Natural killer cell (primary cell): Measurements from ENCODE around the gene LRRC74B. TPM values are rescaled to one million over a fixed set of nuclear protein-coding genes. Genes with fewer than 3 reads are reported as not detected.
"Not testable (repeated sequence)": the region's sequence is repeated elsewhere in the genome, so short reads cannot be mapped to it uniquely, and the experiment has no call there.

Source experiments
- ATAC-seq, 3 donors: fragments of 150-1000 bp in 2 of 3; fragments of 200-7000 bp in 1 of 3; cut with Tn5 transposase; 1 replicate in 1 of 3; 2 replicates in 2 of 3; pipeline ENCODE4 v1.10.0; 2021; ENCODE audit warnings: mild to moderate bottlenecking in 2 of 3, moderate library complexity in 2 of 3
- DNase-seq, 2 donors: peaks; one replicate each; pipeline versions ENCODE4 v3.0.0 to v3.0.0-alpha.2; 2013 to 2021; ENCODE audit warnings: mixed read lengths in 1 of 2
- H3K27ac ChIP-seq: one replicate; pipeline ENCODE4 v1.5.1; 2013; ENCODE audit warnings: mild to moderate bottlenecking, low read length
- H3K27me3 ChIP-seq: one replicate; pipeline ENCODE4 v1.6.1; 2013; ENCODE audit warnings: low read length; ENCODE audit not compliant: control insufficient read depth, insufficient read depth
- H3K36me3 ChIP-seq: one replicate; pipeline ENCODE4 v1.6.1; 2013; ENCODE audit warnings: low read length; ENCODE audit not compliant: control insufficient read depth, insufficient read depth
- H3K4me1 ChIP-seq: one replicate; pipeline ENCODE4 v1.6.1; 2013; ENCODE audit warnings: low read length; ENCODE audit not compliant: control insufficient read depth, insufficient read depth
- H3K4me3 ChIP-seq: one replicate; pipeline ENCODE4 v1.5.1; 2013; ENCODE audit warnings: low read length
- H3K9me3 ChIP-seq: one replicate; pipeline ENCODE4 v1.6.1; 2013; ENCODE audit warnings: low read length; ENCODE audit not compliant: control insufficient read depth, insufficient read depth
- H3K27ac Mint-ChIP-seq, 2 donors: one replicate each; pipeline ENCODE4 v1.8.0; 2022; ENCODE audit warnings: mild to moderate bottlenecking in 2 of 2, mixed read lengths in 2 of 2, moderate library complexity in 1 of 2
- H3K27me3 Mint-ChIP-seq, 2 donors: one replicate each; pipeline ENCODE4 v1.8.0; 2022; ENCODE audit warnings: low read depth in 2 of 2, mixed read lengths in 2 of 2
- H3K36me3 Mint-ChIP-seq: one replicate; pipeline ENCODE4 v1.8.0; 2022; ENCODE audit warnings: mixed read lengths
- H3K4me1 Mint-ChIP-seq, 2 donors: one replicate each; pipeline ENCODE4 v1.8.0; 2022; ENCODE audit warnings: mixed read lengths in 2 of 2
- H3K4me3 Mint-ChIP-seq: one replicate; pipeline ENCODE4 v1.8.0; 2022; ENCODE audit warnings: mild to moderate bottlenecking, moderate library complexity, mixed read lengths
- H3K9me3 Mint-ChIP-seq, 2 donors: one replicate each; pipeline ENCODE4 v1.8.0; 2022; ENCODE audit warnings: mixed read lengths in 2 of 2
- CTCF ChIP-seq: fragments of 200-600 bp; IDR thresholded peaks from one replicate; pipeline ENCODE4 v1.8.0; 2022; ENCODE audit warnings: antibody characterized with exemption
- WGBS: methylation state at CpG from one replicate; pipeline ENCODE4 v1.1.7; 2013; ENCODE audit warnings: missing lambda C conversion rate; ENCODE audit not compliant: insufficient coverage; 5-methylcytosine and 5-hydroxymethylcytosine counted together
- intact Hi-C: fragments of 100-400 bp; cut with micrococcal nuclease; formaldehyde crosslinking; loops from one replicate; pipeline ENCODE4 v1.14.2; 2022
- total RNA-seq, 4 donors: library from RNA; stranded (reverse); fragments of 120-200 nt in 1 of 4; gene quantifications; one replicate each; pipeline versions ENCODE4 v1.2.3 to v1.2.4, GENCODE V29; 2013 to 2022

Gene LRRC74B
- total RNA-seq, 3 donors from 2014 or later (not counting 1 experiment from before 2014, with no cell fraction given) = 0.11 TPM; not detected in 2

DNA sequence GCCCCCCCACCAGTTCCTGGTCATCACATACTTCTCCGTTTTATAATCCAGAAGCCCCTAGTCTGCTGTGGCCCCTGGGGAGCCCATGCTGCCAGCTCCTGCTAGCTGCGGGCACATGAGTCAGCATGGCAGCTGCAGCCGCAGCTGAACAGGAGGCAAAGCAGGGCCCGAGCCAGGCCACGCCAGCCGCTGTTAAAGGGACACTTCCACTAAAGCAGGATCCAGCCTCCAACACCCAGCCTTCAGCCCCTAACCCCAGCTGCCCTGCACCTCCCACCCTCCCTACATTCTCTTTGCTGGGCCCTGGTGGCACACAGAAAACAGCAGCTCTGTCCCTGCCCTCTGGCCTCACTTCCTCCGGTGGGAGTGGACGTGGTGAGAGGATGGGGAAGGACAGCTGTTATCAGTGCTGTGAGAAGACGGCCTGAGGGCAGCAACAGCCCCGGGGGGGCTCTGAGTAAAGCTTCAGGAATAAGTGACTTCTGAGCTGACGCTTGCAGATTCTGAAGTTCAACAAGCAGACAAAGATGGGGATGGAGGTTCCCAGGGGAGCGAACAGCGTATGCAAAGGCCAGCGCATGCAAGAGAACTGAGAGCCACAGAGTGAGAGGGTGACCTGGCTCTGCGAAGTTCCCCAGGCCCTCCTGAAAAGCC, 688 bp upstream of the LRRC74B start:
- no peak overlapping the region for H3K4me3 ChIP-seq
- Mint-ChIP-seq H3K4me3 (peak overlapping the region; percentile 78), H3K36me3 (no peaks in the 10 kb centered on the region), H3K27me3 (peaks cover 17 to 18% of the 10 kb centered on the region in 2 donors), H3K9me3 (no peaks in the 10 kb centered on the region), H3K27ac (peak overlapping the region; percentile 81 to 94), H3K4me1 (peaks cover 17 to 33% of the 10 kb centered on the region in 2 donors)
- H3K36me3 ChIP-seq = no peaks in the 10 kb centered on the region
- DNase-seq (no peak), ATAC-seq (peak; percentile 11 to 53 (median 30))
- no peak overlapping the region for H3K27ac ChIP-seq
- H3K27me3 ChIP-seq = no peaks in the 10 kb centered on the region
- 14% methylated on average over 15 of the region's 15 CpGs for WGBS
- H3K9me3 ChIP-seq = no peaks in the 10 kb centered on the region
- H3K4me1 ChIP-seq = peaks cover 25% of the 10 kb centered on the region
- no peak for TF ChIP-seq CTCF
- intact Hi-C loops = loop anchor here (1.0 kb wide), 1 partner anchor 63 kb away; the partner anchor contains the start of gene LZTR1

DNA sequence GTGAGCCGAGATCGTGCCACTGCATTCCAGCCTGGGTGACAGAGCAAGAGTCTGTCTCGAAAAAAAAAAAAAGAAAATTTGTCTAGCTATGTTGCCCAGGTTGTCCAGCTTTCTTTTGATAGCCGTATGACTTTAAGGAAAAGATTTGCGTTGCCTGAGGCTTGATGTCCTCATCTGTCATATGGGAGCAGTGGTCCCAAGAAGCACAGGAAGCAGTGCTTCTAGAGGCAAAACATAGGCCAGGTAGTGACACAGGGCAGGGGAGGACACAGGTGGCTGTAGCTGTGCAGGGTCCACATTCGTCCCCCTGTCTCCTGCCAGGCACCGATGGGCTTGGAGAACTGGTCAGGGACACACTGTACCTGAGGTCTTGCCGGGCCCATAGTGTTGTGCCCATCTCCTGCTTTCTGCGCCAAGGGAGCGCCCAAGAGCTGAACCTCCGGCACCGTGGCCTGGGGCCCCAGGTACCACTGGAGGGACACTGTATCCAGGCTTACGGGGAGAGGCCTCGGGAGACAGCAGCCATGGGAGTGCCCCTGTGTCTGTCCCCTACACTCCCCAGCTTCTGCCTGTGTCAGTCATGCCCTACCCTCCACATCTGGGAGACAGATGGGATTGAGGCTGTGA, 1.4 kb downstream of the LRRC74B start:
- H3K27ac Mint-ChIP-seq = peak overlapping the region in 1 of 2 donors; percentile 71
- peaks cover 17 to 18% of the 10 kb centered on the region in 2 donors for H3K27me3 Mint-ChIP-seq
- TF ChIP-seq CTCF = no peak
- no peaks in the 10 kb centered on the region for H3K9me3 Mint-ChIP-seq
- Histone ChIP-seq H3K4me3 (no peak overlapping the region), H3K4me1 (peaks cover 25% of the 10 kb centered on the region), H3K27ac (no peak overlapping the region), H3K9me3 (no peaks in the 10 kb centered on the region), H3K27me3 (no peaks in the 10 kb centered on the region), H3K36me3 (no peaks in the 10 kb centered on the region)
- 93% methylated on average over 14 of the region's 14 CpGs for WGBS
- ATAC-seq = no peak
- no peak overlapping the region for H3K4me3 Mint-ChIP-seq
- peaks cover 17 to 33% of the 10 kb centered on the region in 2 donors for H3K4me1 Mint-ChIP-seq
- intact Hi-C loops = no loop called here
- no peaks in the 10 kb centered on the region for H3K36me3 Mint-ChIP-seq
- DNase-seq = no peak

- no peak for DNase-seq
- Histone ChIP-seq H3K9me3 (no peaks in the 10 kb centered on the region), H3K27me3 (no peaks in the 10 kb centered on the region), H3K27ac (no peak overlapping the region), H3K36me3 (no peaks in the 10 kb centered on the region), H3K4me1 (peaks cover 25% of the 10 kb centered on the region), H3K4me3 (no peak overlapping the region)
- WGBS = 86% methylated on average over 5 of the region's 7 CpGs
- Mint-ChIP-seq H3K36me3 (no peaks in the 10 kb centered on the region), H3K27ac (peak overlapping the region in 1 of 2 donors; percentile 71), H3K9me3 (no peaks in the 10 kb centered on the region), H3K4me1 (peaks cover 17 to 33% of the 10 kb centered on the region in 2 donors), H3K27me3 (peaks cover 14 to 18% of the 10 kb centered on the region in 2 donors), H3K4me3 (no peak overlapping the region)
- intact Hi-C loops = no loop called here
- ATAC-seq = no peak
- no peak for TF ChIP-seq CTCF
These were observed 2.0 kb downstream of the LRRC74B start for GRCh38 chr22:21047730-21048129.

DNA sequence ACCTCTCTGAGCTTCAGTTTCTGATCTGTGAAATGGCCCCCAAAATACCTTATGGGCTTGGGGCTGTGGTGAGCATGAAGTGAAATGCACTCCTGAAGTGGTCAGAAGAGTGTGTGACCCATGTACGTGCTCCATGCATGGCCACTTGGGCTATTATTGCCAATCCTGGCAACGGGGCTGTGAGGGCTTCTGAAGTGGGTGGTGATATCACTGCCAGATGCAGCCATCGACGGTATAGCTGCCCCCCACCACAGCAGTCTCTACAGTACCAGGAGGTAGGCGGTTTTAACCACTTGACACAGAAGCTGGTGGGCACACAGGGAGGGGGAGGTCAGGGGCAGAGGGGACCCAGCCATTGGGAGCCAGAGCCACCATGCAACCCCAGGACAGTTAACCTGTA, 2.7 kb downstream of the LRRC74B start:
- WGBS = 75% methylated on average over 5 of the region's 5 CpGs
- intact Hi-C loops = not testable (repeated sequence)

DNA sequence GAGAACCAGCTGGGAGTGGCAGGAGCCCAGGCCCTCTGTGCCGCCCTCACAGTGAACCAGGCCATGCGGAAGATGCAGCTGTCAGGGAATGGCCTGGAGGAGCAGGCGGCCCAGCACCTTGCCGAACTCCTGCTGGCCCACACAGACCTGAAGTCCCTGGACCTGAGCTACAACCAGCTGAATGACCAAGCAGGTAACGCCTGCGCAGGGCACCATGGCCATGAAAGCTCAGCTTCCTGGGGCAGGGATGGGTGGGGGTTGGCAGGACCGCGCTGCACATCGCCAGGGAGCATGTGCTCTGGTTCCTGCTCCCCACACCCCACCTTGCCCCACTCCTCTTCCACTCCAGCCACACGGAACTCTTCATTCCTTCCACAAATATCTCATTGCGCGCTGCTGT, 3.2 kb downstream of the LRRC74B start:
- H3K27ac ChIP-seq, ATAC-seq, H3K9me3 Mint-ChIP-seq, H3K36me3 ChIP-seq, DNase-seq, H3K4me3 Mint-ChIP-seq, H3K27me3 ChIP-seq, H3K36me3 Mint-ChIP-seq, H3K27me3 Mint-ChIP-seq, intact Hi-C loops, H3K9me3 ChIP-seq, H3K4me3 ChIP-seq: not testable (repeated sequence)
- no CpG with 5 or more reads among the region's 12 CpGs for WGBS
- Mint-ChIP-seq H3K27ac (peak overlapping the region in 1 of 2 donors; percentile 11), H3K4me1 (peaks cover 11 to 20% of the 10 kb centered on the region in 2 donors)
- H3K4me1 ChIP-seq = peaks cover 21% of the 10 kb centered on the region

More for the DNA sequence above, 2.7 kb downstream of the LRRC74B start:
- not testable (repeated sequence) for H3K4me3 Mint-ChIP-seq, H3K4me3 ChIP-seq, ATAC-seq, H3K9me3 ChIP-seq, H3K36me3 Mint-ChIP-seq, H3K27me3 ChIP-seq, H3K9me3 Mint-ChIP-seq, H3K36me3 ChIP-seq, H3K27ac ChIP-seq, DNase-seq
- Mint-ChIP-seq H3K27ac (peak overlapping the region in 1 of 2 donors; percentile 71), H3K27me3 (peaks cover 7 to 11% of the 10 kb centered on the region in 2 donors), H3K4me1 (peaks cover 14 to 25% of the 10 kb centered on the region in 2 donors)
- H3K4me1 ChIP-seq = peaks cover 25% of the 10 kb centered on the region
